HG03097 (cell line): Measurements from ENCODE around the gene GLRA1.
A peak's percentile ranks its signal among the peaks of the same experiment; 100 is the strongest.
"Not testable (repeated sequence)": the region's sequence is repeated elsewhere in the genome, so short reads cannot be mapped to it uniquely, and the experiment has no call there.

ENCODE experiments used
- ATAC-seq: cut with Tn5 transposase; IDR thresholded peaks from one replicate; pipeline ENCODE4 v1.9.1; 2021; ENCODE audit not compliant: unreplicated experiment, low FRiP score

The GLRA1 gene

DNA sequence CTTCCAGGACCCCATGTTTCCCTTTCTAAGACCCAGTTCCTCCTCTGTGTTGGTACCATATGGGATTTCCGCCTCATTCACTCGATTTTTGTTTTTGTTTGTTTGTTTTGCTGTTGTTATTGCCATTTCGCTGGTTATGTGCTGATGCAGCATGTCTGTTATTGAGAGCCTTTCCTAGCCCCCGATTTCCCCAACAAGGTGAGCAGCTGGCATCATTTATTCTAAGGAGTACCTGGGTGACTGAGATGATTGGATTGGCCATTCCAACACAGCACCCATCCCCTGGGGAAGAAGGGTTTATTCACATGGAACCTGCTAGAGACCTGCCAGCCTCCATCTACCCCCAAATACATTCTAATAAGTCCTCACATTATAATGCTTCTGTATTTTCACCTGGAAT lies 2.7 kb downstream of the GLRA1 start:
- no peak for ATAC-seq

DNA sequence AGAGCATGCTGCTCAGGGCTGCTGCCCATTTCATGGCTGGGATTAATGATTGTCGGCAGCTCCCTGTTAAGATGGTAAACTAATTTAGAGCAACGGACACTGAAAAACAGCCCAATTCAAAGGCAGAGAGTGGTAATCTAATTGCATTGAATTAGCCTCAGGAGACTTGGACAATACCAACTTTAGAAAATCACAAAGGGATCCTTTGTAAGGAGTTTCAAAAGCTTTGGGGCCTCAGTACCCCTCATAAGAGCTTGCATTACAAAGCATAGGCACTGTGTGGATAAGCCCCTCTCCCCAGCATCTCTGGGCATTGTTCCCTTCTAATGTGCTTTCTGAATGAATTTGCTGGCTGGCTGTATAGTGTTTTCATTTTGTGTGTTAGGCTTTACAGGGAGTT lies 6.7 kb downstream of the GLRA1 start:
- ATAC-seq, result no peak

DNA sequence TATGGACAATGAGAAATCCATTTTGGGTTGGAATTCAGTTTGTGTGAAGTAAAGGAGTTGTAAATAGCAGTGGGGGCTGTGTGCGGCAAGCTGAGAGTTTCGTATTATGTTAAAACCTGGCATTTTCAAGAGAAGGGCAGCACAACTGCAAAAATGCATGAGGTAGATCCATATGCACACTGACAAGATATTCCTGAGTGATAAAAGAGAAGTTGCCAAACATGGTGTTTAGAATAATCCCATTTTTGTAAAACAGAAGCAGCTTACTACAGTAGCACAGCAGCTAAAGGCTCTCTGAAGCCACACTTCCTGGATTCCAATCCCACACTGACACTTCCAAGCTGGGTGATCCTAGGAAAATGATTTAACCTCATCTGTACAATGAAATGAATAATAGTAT lies 11.2 kb downstream of the GLRA1 start:
- ATAC-seq, result no peak

DNA sequence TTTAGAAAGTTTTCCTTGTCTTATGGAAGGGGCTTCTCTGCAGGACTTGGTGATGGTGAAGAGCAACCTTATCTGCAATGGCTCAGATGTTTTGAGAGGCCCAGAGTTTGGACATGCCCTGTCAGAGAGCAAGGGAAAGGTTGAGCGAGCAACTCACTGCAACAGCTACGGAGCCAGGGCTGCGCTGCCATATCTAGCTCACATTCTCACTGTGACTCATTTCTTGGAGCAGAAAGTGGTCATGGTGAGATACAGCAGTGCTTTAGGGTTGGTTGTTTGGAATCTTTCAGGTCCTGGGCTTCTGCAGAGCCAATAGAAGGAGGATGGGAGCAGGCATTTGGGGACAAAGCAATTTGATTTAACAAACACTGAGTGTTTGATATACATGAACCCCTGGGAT lies 12.3 kb downstream of the GLRA1 start:
- no peak for ATAC-seq

DNA sequence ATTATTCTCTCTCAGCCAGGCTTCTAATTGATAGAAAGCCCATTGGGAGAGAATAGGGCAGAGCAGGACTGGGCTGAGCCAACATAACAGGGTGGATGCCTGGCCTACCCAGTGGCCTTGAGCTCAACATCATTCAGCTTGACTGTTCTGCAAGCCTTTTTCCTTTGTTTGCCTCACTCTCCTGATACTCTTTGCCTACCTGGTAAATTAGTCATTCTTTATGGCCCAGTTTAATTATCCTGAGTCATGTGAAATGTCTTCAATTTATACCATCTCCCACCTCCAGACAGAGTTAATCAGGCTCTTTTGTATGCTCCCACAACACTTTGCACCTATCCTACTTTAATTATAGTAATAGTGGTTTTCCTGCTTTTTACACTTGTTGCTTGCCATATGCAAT lies 13.6 kb downstream of the GLRA1 start:
- ATAC-seq, result no peak

DNA sequence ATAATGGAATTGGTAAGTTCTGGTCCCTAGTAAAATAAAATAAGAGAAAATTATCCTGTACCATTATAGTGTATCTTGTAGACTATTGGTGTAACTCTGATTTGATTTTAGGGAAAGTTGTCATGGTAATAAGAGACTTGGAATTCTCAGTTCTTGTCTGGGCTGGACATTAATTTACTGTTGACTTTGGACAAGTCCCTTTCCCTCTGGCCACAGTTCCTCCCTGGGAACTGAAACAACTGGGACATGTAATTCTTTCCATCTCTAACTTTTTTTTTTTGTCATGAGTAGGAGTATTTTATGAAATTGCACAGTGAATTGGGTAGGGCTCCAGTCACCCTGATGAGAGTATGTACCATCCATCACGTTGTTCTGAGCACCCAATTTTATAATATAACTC lies 15.0 kb downstream of the GLRA1 start:
- ATAC-seq, result no peak

DNA sequence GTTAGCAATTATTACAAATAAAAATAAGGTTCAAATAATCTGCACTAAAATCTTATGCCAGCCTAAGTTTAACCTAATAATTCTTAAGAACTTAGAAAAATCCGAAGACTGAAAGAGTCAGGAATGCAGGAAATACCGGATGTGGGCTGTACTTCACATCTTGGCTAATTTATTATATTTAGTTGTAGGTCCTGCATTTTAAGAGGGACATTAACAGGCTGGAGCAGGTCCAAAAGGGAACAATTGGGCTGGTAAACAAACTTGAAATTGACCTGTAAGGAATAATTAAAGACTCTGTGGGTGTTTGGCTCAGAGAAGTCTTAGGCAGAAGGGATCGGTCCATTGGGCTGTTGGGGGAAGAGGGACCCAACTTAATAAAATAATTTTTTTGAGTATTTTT lies 18.4 kb downstream of the GLRA1 start:
- no peak for ATAC-seq

DNA sequence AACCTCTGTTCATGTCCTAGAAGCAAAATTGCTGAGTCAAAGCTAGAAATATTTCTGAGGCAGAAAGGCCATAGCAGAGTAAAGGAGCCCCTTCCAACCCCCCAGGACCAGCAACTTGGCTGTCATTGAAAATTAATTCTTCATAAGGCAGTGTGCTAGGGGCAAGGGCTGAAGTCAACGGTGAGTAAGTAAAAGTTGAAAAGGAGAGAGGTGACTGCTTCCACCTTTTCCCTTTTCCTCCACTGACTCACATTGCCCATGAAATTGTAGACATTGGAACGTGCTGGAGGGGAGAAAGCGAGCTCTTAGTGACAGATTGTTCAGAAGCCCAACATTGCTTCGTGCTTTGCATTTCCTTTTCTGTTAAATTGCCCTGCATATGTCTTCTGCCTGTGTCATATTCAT lies 19.1 kb downstream of the GLRA1 start:
- ATAC-seq, result no peak

DNA sequence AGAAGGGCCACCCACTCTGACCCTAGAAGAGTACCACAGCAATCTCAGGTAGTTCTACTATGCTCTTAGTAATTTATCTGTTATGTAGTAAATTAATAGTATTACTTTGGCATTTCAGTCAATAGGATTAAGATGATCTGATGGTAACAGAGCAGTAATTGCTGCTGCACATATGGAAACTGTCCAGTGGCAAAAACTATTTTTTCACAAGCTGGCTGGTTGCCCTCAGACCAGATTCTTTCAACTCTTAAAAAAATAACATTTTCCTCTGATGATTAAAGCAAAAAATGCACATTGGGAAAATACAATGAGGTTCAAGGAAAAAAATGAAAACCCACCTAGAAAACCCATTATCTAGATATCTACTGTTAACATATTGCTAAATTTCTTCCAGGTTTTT lies 19.7 kb downstream of the GLRA1 start:
- ATAC-seq, result no peak

DNA sequence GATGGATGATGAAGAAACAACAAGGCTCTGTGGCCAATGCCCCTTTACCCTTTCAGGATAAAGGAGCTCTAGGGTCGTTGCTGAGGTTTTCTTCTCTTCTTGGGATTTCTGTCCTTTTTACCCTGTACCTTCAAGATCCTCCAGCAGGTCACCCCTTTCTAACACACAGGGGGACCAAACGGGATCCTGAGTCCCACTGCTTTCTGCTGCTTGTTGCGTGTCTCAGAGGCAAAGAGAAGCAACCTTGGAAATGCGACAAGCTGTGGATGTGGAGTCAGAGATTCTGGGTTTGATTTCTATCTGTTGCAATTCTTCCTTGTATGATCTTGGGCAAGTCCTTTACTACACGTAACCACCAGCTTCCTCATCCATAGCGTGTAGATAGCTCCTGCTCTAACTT lies 20.5 kb downstream of the GLRA1 start:
- no peak for ATAC-seq

DNA sequence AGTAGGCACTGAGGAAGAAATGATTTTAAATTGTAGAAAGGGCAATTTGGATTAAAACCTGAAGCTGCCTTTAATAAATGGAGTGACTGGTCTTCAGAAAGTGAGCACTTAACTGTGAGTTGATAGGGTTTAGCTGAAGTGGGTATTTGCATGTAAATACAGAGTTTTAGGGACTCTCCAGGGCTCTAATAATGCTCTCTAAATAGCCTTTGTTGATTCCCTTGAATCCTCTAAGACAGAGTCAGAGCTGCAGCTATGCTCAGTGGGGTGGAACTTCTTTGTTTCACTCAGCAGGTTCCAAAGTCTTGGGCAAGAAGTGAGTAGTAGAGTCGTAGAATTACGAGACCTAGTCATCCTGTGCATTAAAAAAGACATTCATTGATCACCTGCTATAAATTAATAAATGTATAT lies 21.4 kb downstream of the GLRA1 start:
- ATAC-seq, result peak; percentile 92

DNA sequence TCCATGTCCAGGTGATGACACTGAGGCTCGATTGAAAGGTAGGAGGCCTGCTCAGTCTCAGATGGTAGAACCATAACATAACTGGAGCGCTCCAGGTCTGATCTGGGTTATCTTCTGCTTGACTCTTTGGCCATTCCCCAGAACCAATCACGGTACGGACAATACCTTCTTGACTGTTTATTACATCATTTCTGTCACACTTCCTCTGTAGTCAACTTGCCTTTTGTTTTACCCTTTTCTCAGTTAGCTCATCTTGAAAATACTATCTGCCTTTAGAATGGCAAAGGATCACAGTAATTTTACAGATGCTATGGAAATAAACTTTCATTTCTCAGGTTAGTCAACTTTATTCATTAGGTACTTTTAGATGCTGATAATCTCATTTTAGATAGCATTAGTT lies 22.4 kb downstream of the GLRA1 start:
- no peak for ATAC-seq

DNA sequence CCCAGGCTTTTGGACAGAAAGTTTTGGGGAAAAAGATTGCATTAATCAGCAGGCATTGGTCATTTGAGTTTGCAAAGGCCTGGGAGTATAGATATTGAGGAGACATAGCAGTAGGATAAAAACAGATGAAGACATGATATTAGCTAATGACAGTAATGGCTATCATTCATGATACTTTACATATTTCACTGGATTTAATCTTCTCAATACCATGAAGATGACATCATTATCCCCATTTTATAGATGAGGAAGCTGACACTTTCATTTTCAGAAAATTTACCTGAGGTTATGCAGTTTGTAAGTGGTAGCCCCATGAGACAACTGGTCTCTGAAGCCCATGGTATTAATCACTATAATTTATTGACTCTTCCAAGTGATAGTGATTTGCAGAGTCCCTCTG lies 23.0 kb downstream of the GLRA1 start:
- ATAC-seq, result no peak

DNA sequence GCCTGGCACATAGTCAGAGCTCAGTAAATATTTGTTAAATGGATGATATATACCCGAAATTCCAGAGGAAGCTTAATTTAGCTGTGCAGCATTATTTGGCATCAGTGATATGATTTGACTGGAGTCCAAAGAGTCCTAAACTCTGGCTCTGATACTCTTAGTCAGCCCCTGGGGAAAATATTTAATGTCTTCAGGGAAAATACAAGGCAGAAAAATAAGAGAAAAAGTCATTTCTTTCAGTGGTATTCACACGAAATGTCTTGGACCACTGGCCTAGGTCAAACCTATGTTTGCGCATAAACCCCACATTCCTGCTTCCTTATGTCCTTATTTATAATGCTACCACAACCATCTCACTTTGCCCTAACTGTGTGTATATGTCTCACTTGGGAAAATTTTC lies 23.8 kb downstream of the GLRA1 start:
- no peak for ATAC-seq

DNA sequence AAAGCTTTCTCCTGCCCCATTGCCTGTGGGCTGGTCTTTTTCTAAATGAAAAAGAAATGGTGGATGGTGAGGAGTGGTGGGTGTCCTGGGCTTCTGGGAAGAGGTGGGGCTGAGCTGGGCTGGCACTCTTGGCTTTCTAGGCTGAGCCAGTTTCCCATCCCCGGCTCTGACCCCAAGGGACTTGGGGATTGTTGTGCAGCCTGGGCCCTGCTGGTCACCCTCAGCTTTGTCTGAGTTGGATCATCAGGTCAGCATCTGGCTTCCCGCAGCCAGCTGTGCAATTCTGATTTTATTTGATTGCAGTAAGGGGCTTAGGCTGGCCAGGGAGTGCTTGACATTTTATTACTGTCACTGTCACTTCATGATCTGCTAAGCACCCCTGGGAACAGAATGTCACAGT lies 25.3 kb downstream of the GLRA1 start:
- no peak for ATAC-seq

DNA sequence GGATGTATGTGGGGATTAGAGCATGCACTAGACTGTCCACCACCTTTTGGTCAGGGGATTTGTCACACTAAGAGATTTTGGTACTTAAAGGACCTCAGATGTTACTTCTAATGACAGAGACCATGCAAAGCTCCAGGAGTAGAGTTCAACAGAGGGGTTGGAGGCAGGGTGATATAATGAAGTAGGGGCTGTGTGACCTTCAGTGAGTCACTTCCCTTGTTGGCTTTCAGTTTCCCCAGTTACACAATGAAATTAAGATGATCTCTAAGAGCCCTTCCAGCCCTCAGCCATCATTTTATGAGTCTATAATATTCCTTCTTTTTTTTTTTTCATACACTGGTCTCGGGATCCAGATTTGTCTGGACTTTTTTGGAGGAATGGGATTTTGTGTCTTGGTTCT lies 26.8 kb downstream of the GLRA1 start:
- ATAC-seq, result no peak

DNA sequence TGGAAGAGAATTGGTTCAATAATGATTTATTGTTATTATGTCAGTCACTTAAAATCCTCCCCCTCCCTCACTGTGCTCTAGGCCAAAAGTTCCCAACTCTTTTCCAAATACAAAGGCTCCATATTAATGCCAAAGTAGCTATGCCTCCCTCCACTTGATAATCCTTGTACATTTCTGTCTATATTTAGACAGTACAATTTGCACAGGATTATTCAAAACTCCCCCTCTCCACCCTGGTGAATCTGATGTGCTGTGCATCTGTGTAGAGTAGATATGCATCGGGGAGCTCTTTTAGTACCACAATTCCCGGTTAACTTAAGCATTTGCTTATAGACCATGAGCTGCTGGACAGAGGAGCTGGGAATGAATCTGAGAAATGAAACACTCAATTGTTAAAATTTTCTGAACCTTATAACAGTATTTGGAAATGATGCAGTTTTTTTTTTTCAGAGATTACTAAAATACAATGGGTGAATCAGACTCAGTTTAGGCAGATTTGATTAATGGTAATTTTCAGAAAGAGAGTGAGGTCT lies 27.6 kb downstream of the GLRA1 start:
- no peak for ATAC-seq

DNA sequence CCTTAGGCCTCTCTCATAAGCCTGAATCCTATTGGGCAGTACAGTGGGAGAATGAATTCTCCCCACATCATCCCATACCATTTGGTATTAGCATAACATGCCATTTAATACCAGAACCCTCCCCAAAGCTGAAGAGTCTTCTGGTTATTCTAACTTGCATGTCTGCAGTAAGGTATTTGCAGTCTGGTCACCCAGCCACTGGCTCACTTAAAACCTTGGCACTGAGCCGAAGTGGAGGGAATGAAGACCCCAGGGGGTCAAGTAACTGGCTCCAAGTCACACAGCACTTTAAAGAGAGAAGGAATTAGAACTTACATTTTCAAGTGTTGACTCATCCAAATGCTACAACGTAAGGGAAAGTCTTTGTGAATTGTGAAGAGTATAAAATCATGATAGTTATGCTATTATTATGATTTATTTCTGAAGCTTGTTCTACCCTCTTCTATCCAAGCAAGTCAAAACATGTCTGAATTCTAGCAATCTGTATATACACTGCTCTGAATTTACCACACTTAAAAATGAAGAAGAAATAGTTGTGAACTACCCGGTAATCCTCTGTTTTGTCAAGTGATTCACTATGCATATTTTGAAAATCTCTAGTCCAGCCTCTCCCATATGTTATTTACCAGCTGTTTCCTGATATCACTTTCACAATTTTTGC lies 28.5 kb downstream of the GLRA1 start:
- no peak for ATAC-seq

DNA sequence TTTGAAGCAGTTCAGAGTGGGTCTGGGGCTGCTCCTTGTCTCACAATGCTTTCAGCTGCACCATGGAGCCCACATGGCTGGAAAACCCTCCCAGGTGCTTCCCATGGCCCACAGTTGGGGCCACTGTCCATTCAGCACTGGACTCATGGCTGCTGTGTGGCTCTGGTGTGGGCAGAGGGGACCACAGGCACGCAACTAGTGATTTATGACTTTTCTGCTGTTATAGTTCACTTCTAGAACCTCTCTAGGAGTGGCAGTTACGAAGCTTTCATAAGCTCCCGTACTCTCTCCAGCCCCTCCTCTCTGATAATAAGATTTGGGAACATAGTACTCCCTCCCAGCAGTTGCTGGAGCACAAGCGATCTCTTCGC lies 29.0 kb downstream of the GLRA1 start:
- ATAC-seq, result no peak

DNA sequence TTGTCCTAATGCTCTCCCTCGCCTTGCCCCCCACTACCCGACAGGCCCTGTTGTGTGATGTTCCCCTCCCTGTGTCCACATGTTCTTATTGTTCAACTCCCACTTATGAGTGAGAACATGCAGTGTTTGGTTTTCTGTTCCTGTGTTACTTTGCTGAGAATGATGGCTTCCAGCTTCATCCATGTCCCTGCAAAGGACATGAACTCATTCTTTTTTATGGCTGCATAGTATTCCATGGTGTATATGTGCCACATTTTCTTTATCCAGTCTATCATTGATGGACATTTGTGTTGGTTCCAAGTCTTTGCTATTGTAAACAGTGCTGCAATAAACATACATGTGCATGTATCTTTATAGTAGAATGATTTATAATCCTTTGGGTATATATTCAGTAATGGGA lies 31.2 kb downstream of the GLRA1 start:
- not testable (repeated sequence) for ATAC-seq

DNA sequence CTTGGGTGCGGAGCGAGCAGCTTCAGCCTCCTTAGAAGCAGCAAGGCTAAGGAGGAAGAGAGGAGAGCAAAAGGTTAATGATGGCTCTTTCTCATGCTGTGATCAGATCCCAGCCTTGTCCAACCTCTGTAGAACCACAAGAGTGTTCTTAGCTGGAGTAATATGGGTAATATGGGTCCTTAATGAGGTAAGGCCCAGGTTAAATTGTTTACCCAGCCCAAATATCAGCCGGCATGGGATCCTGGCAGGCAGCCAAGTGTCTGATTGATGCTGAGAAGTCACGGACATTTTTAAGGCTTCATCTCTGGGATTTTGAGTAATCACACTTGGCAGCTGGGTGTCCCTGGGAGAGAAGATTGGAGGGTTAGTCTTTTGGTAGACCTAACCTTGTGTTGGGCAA lies 32.3 kb downstream of the GLRA1 start:
- ATAC-seq, result no peak

DNA sequence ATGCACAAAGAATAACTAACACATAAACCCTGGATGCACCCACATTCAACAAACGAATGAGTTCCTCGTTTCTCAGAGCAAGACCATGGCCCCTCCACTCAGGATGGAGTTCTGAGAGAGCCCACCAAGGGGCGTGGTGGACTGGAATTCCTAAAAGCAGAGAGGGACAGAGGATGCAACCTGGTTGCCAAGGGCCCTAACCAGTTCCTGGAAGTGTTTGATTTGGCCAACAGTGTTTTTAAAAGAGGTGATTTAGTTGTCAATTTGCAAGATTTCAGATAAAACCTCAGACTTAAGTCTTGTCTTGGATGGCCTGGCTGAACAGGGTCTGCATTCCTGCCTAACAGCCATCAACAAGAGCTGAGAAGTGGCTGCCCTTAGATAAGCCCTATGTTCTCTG lies 34.4 kb downstream of the GLRA1 start:
- ATAC-seq, result no peak

DNA sequence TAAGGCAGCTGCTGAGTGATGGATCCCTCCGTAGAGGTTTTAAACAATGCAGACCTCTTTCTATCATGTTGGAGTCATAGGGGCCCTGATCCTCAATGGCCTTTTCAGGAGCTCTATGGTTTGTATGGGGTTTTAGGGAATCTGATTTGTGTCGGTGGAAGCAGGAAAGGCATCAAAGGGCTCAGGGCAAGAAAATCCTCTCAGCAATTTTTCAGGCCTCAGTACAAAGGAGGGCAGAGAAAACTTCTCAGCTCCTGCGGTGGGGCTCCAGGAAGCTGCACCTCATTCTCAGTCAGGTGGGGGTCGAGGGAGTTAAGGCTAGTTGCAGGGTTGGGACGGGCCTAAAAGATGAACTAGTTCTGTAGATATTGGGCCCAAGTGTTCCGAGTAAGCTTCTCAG lies 35.0 kb downstream of the GLRA1 start:
- no peak for ATAC-seq
